Subcutaneous abdominal adipose tissue (tissue), 5 donors: ENCODE measurements around the gene PIGU.
"Not testable (repeated sequence)": the region's sequence is repeated elsewhere in the genome, so short reads cannot be mapped to it uniquely, and the experiment has no call there.

ENCODE experiments used
- H3K27ac ChIP-seq: one replicate; pipeline ENCODE4 v1.7.0; 2013; ENCODE audit warnings: low read depth, mild to moderate bottlenecking, inconsistent platforms, low read length, moderate library complexity
- H3K27me3 ChIP-seq, 5 donors: one replicate each; pipeline ENCODE4 v1.7.0; 2013; ENCODE audit warnings: low read length in 5 of 5, inconsistent platforms in 1 of 5; ENCODE audit not compliant: control insufficient read depth in 5 of 5, insufficient read depth in 4 of 5
- H3K36me3 ChIP-seq, 5 donors: one replicate each; pipeline ENCODE4 v1.7.0; 2013; ENCODE audit warnings: low read length in 5 of 5; ENCODE audit not compliant: control insufficient read depth in 5 of 5, insufficient read depth in 5 of 5
- H3K4me1 ChIP-seq, 5 donors: one replicate each; pipeline ENCODE4 v1.7.0; 2013; ENCODE audit warnings: low read length in 5 of 5, mild to moderate bottlenecking in 3 of 5, moderate library complexity in 1 of 5; ENCODE audit not compliant: control insufficient read depth in 5 of 5, insufficient read depth in 5 of 5
- H3K4me3 ChIP-seq, 5 donors: one replicate each; pipeline ENCODE4 v1.7.0; 2013; ENCODE audit warnings: low read length in 5 of 5, low read depth in 1 of 5
- H3K9ac ChIP-seq, 5 donors: one replicate each; pipeline ENCODE4 v1.7.0; 2013; ENCODE audit warnings: low read length in 5 of 5, mild to moderate bottlenecking in 4 of 5, moderate library complexity in 3 of 5
- H3K9me3 ChIP-seq, 5 donors: one replicate each; pipeline ENCODE4 v1.7.0; 2013; ENCODE audit warnings: low read length in 5 of 5; ENCODE audit not compliant: control insufficient read depth in 5 of 5
- donor health status: healthy.
- donor health status: healthy.
- donor health status: healthy.
- donor health status: healthy.
- donor health status: healthy.

Gene PIGU

GRCh38 chr20:34663213-34663943 lies 13.5 kb downstream of the PIGU start:
- Histone ChIP-seq H3K4me3 (no peak overlapping the region), H3K9me3 (no peaks in the 10 kb centered on the region), H3K27me3 (no peaks in the 10 kb centered on the region), H3K27ac (no peak overlapping the region), H3K4me1 (no peaks in the 10 kb centered on the region), H3K36me3 (no peaks in the 10 kb centered on the region), H3K9ac (no peak overlapping the region)

DNA sequence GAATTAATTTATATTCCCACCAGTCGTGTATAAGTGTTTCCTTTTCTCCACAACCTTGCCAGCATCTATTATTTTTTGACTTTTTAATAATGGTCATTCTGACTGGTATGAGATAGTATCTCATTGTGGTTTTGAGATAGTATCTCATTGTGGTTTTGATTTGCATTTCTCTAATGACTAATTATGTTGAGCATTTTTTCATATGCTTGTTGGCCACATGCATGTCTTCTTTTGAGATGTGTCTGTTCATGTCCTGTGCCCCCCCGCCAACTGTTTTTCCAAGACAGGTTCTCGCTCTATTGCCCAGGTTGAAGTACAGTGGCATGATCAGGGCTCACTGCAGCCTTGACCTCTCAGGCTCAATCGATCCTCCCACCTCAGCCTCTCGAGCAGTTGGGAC lies 15.1 kb downstream of the PIGU start:
- not testable (repeated sequence) for H3K4me3 ChIP-seq, H3K27ac ChIP-seq, H3K36me3 ChIP-seq, H3K4me1 ChIP-seq, H3K9me3 ChIP-seq, H3K9ac ChIP-seq, H3K27me3 ChIP-seq

DNA sequence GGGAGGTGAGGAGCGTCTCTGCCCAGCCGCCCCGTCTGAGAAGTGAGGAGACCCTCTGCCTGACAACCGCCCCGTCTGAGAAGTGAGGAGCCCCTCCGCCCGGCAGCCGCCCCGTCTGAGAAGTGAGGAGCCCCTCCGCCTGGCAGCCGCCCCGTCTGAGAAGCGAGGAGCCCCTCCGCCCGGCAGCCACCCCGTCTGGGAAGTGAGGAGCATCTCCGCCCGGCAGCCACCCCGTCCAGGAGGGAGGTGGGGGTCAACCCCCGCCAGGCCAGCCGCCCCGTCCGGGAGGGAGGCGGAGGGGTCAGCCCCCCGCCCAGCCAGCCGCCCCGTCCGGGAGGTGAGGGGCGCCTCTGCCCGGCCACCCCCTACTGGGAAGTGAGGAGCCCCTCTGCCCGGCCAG lies 18.2 kb downstream of the PIGU start:
- H3K9ac ChIP-seq, H3K4me3 ChIP-seq, H3K9me3 ChIP-seq, H3K4me1 ChIP-seq, H3K27ac ChIP-seq, H3K36me3 ChIP-seq, H3K27me3 ChIP-seq: not testable (repeated sequence)

GRCh38 chr20:34654207-34654744 lies 22.6 kb downstream of the PIGU start:
- Histone ChIP-seq H3K4me3 (no peak overlapping the region), H3K27me3 (no peaks in the 10 kb centered on the region), H3K27ac (no peak overlapping the region), H3K9me3 (no peaks in the 10 kb centered on the region), H3K9ac (no peak overlapping the region), H3K36me3 (peaks cover 0 to 10% (median 0%) of the 10 kb centered on the region in 5 donors), H3K4me1 (no peaks in the 10 kb centered on the region)

- Histone ChIP-seq H3K9me3 (no peaks in the 10 kb centered on the region), H3K27ac (no peak overlapping the region), H3K27me3 (no peaks in the 10 kb centered on the region), H3K9ac (no peak overlapping the region), H3K4me3 (no peak overlapping the region), H3K36me3 (peaks cover 0 to 10% (median 0%) of the 10 kb centered on the region in 5 donors), H3K4me1 (no peaks in the 10 kb centered on the region)
These were observed 25.7 kb downstream of the PIGU start for GRCh38 chr20:34651200-34651599.

DNA sequence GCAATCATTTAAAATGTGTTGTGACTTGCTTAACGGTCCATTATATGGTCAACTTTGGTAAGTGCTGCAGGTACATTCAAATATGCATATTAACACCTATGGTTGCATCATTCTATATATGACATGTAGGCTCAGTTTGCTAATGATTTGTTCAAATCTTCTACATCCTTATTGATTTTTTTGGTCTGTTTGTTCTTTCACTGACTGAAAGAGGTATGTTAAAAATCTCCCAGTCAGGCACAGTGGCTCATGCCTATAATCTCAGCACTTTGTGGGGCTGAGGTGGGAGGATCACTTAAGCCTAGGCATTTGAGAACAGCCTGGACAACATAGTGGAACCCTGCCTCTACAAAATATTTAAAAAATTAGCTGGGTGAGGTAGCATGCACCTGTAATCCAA lies 29.2 kb downstream of the PIGU start:
- no peaks in the 10 kb centered on the region for H3K9me3 ChIP-seq
- H3K4me1 ChIP-seq, result no peaks in the 10 kb centered on the region
- no peak overlapping the region for H3K27ac ChIP-seq
- peaks cover 0 to 8% (median 0%) of the 10 kb centered on the region in 5 donors for H3K36me3 ChIP-seq
- no peak overlapping the region for H3K4me3 ChIP-seq
- H3K27me3 ChIP-seq, result no peaks in the 10 kb centered on the region
- H3K9ac ChIP-seq, result no peak overlapping the region

DNA sequence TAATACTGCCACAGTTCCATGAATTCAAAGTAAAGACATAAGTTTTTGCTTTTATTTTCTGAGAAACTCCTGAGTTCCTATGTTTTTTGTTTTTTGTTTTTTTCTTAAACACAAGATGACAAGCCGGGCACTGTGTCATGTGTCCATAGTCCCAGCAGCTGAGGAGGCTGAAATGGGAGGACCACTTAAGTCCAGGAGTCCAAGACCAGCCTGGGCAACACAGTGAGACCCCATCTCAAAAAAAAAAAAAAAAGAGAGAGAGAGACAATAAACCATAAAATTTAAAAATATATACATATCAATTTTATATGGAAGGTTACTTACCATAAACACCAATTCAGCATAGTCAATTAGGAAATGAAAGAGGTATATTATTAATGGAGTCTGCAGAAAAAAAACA lies 31.9 kb downstream of the PIGU start:
- H3K36me3 ChIP-seq, result peaks cover 0 to 3% (median 0%) of the 10 kb centered on the region in 5 donors
- H3K27ac ChIP-seq, result no peak overlapping the region
- H3K4me3 ChIP-seq, result no peak overlapping the region
- H3K9me3 ChIP-seq, result no peaks in the 10 kb centered on the region
- no peaks in the 10 kb centered on the region for H3K27me3 ChIP-seq
- H3K4me1 ChIP-seq, result no peaks in the 10 kb centered on the region
- no peak overlapping the region for H3K9ac ChIP-seq

DNA sequence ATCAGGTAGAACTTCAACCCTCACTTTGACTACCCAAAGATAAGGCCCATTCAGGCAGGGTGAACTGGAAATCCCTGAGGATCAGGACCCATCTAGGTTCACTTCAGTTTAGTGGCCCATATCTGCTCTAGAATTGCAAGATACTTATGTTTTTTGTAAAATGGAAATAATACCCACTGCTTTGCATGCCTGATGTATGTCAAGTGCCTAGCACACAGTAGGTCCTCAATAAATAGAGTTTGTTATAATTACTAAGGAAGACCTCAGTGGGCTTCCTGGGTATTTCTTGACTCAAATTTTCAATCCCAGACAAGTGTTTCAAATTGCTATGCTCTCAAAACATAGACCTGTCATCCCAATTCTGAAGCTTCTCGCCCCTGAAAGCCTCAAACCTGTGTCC lies 32.5 kb downstream of the PIGU start:
- no peaks in the 10 kb centered on the region for H3K4me1 ChIP-seq
- H3K4me3 ChIP-seq, result no peak overlapping the region
- no peak overlapping the region for H3K9ac ChIP-seq
- H3K36me3 ChIP-seq, result peaks cover 0 to 3% (median 0%) of the 10 kb centered on the region in 5 donors
- H3K27me3 ChIP-seq, result no peaks in the 10 kb centered on the region
- H3K9me3 ChIP-seq, result no peaks in the 10 kb centered on the region
- H3K27ac ChIP-seq, result no peak overlapping the region

GRCh38 chr20:34643928-34644327 lies 33.0 kb downstream of the PIGU start:
- no peaks in the 10 kb centered on the region for H3K4me1 ChIP-seq
- H3K9me3 ChIP-seq, result no peaks in the 10 kb centered on the region
- no peaks in the 10 kb centered on the region for H3K27me3 ChIP-seq
- H3K4me3 ChIP-seq, result no peak overlapping the region
- H3K36me3 ChIP-seq, result peaks cover 0 to 3% (median 0%) of the 10 kb centered on the region in 5 donors
- no peak overlapping the region for H3K27ac ChIP-seq
- no peak overlapping the region for H3K9ac ChIP-seq

DNA sequence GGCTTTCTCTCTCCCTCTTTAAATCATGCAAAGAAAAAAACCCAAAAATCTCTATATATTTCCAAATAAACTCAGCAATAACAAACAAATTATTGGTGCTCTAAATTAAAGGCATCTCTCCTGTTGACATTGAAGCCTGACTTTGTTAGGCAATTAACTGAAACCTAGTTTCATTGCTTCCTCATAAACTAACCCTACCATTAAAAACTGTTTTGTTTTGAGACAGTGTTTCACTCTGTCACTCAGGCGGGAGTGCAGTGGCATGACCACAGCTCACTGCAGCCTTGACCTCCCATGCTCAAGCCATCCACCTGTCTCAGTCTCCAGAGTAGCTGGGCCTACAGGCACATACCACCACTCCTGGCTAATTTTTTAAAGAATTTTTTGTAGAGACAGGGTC lies 34.9 kb downstream of the PIGU start:
- no peaks in the 10 kb centered on the region for H3K9me3 ChIP-seq
- H3K4me3 ChIP-seq, result no peak overlapping the region
- H3K36me3 ChIP-seq, result peaks cover 0 to 6% (median 0%) of the 10 kb centered on the region in 5 donors
- peaks cover 4 to 10% (median 6%) of the 10 kb centered on the region in 5 donors for H3K4me1 ChIP-seq
- no peaks in the 10 kb centered on the region for H3K27me3 ChIP-seq
- no peak overlapping the region for H3K9ac ChIP-seq
- H3K27ac ChIP-seq, result no peak overlapping the region
